Peyer's patch (tissue), 4 donors: Measurements from ENCODE around the gene CBX2. TPM values are rescaled to one million over a fixed set of nuclear protein-coding genes. Genes with fewer than 3 reads are reported as not detected.

Experiments
- DNase-seq, 3 donors: peaks; one replicate each; pipeline ENCODE4 v3.0.0-alpha.2; 2017 to 2019
- H3K27ac ChIP-seq, 4 donors: fragments of 200-600 bp; sonication (generic); one replicate each; pipeline ENCODE4 v1.5.1; 2016 to 2019
- H3K27me3 ChIP-seq, 2 donors: fragments of 200-600 bp; sonication (generic); one replicate each; pipeline ENCODE4 v1.5.1; 2019
- H3K36me3 ChIP-seq, 3 donors: fragments of 200-600 bp; sonication (generic); one replicate each; pipeline ENCODE4 v1.5.1; 2016 to 2019
- H3K4me1 ChIP-seq, 4 donors: fragments of 200-600 bp; sonication (generic); one replicate each; pipeline ENCODE4 v1.5.1; 2016 to 2019
- H3K4me3 ChIP-seq, 4 donors: fragments of 200-600 bp; sonication (generic); 1 replicate in 3 of 4; 2 replicates in 1 of 4; pipeline ENCODE4 v1.5.1; 2016 to 2019; ENCODE audit warnings: mild to moderate bottlenecking in 1 of 4
- H3K9me3 ChIP-seq, 4 donors: fragments of 200-600 bp; sonication (generic); one replicate each; pipeline ENCODE4 v1.5.1; 2016 to 2019; ENCODE audit warnings: mild to moderate bottlenecking in 1 of 4
- CTCF ChIP-seq, 6 experiments: fragments of 450-650 bp in 4 of 6; fragments of 200-600 bp in 2 of 6; sonication (generic) in 1 of 6; IDR thresholded peaks; one replicate each; pipeline ENCODE4 v1.5.1; 2017 to 2019; ENCODE audit warnings: antibody characterized with exemption in 6 of 6, mild to moderate bottlenecking in 3 of 6, moderate library complexity in 1 of 6
- POLR2A ChIP-seq, 2 donors: fragments of 450-650 bp; IDR thresholded peaks; one replicate each; pipeline ENCODE4 v1.5.1; 2017; ENCODE audit warnings: antibody characterized with exemption in 2 of 2, mild to moderate bottlenecking in 2 of 2, moderate library complexity in 2 of 2
- total RNA-seq, 4 donors: library from RNA; depleted of rRNA; stranded (reverse); fragments of >200 nt; gene quantifications; one replicate each; pipeline ENCODE4 v1.1.0, GENCODE V29; 2016

Gene CBX2
- total RNA-seq, 4 donors from 2014 or later: 0.18 to 0.85 (median 0.81) TPM

- no peak overlapping the region for H3K27ac ChIP-seq
- H3K27me3 ChIP-seq: peaks cover 3 to 29% of the 10 kb centered on the region in 2 donors
- H3K4me1 ChIP-seq: peaks cover 0 to 17% (median 11%) of the 10 kb centered on the region in 4 donors
- no peak overlapping the region for H3K4me3 ChIP-seq
- no peak for DNase-seq
- H3K36me3 ChIP-seq: no peaks in the 10 kb centered on the region
- H3K9me3 ChIP-seq: no peaks in the 10 kb centered on the region
- no peak for TF ChIP-seq CTCF (IDR thresholded peaks at IDR 0.05)
Observed at GRCh38 chr17:79785900-79786810, 8.2 kb downstream of the CBX2 start.

GRCh38 chr17:79786930-79787643 lies 9.1 kb downstream of the CBX2 start:
- DNase-seq: no peak
- no peak for TF ChIP-seq POLR2A (IDR thresholded peaks at IDR 0.05)
- TF ChIP-seq CTCF (IDR thresholded peaks at IDR 0.05): no peak
- H3K4me3 ChIP-seq: no peak overlapping the region
- no peak overlapping the region for H3K27ac ChIP-seq
- H3K36me3 ChIP-seq: no peaks in the 10 kb centered on the region
- peaks cover 3 to 36% of the 10 kb centered on the region in 2 donors for H3K27me3 ChIP-seq
- no peaks in the 10 kb centered on the region for H3K9me3 ChIP-seq
- H3K4me1 ChIP-seq: peaks cover 0 to 17% (median 13%) of the 10 kb centered on the region in 4 donors

DNA sequence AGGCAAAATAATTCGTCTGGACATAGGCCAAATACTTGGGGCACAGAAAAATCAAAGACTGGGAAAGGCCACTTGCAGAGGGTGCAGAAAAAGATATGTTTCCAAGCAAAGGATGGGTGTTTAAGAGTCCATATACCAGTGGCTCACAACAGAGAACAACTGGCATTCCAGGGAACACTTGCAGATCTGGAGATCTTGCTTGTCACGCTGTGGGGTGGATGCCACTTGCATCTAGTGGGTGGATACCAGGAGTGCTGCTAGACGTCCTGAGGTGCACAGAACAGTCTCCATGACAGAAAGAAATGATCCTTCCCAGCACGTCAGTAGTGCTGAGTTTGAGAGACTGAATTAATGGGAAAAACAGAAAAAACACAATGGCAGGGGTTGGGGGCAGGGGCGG lies 10.5 kb downstream of the CBX2 start:
- Histone ChIP-seq H3K27ac (no peak overlapping the region), H3K4me3 (no peak overlapping the region), H3K36me3 (no peaks in the 10 kb centered on the region), H3K9me3 (no peaks in the 10 kb centered on the region), H3K27me3 (peaks cover 3 to 45% of the 10 kb centered on the region in 2 donors), H3K4me1 (peaks cover 0 to 20% (median 13%) of the 10 kb centered on the region in 4 donors)
- no peak for DNase-seq
- TF ChIP-seq POLR2A (IDR thresholded peaks at IDR 0.05) (no peak), CTCF (IDR thresholded peaks at IDR 0.05) (no peak)

DNA sequence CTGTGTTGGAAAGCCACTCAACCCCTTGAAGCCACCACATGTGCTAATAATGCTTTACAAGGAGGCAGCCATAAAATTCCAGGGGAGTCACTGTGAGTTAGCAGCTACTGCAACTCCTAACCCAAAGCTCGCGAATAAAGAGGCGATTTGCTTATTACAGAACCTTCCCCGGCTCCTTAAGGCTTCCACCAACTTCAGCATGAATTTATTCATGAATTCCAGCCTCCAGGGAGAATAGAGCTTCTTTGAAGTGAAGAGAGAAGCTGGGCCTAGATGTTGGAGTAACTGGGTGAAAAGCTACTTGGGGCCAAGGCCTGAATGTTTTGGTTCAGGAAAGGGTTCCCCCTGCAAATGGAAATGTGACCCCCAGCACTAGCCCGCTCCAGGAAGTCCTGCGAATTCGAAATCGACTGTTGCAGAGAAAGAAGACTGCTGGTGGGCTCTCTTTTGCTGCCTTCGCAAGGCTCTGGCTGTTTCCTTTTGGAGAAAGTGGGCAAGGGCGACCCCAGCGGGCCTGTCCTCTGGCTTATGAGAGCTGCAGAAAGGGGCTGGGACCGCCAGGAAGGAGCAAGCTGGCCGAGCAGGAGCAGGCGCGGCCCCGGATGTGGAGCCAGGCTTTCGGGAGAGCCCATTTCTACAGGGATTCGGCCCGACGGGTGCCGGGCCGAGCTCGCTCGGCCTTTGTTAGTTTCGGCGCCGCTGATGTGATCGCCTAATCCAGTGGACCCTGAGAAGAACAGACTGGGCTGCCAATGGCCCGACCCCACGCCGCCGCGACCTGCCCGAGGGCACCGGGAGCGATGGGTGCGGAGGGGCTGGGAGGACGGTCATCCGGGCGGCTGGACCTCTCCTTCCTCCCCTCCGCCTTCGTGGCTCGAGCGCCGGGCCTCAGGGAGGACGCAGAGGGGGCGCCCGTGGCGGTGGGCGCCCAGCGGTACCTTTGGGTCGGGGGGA lies 11.3 kb downstream of the CBX2 start:
- no peaks in the 10 kb centered on the region for H3K9me3 ChIP-seq
- peaks cover 0 to 22% (median 13%) of the 10 kb centered on the region in 4 donors for H3K4me1 ChIP-seq
- H3K36me3 ChIP-seq: no peaks in the 10 kb centered on the region
- DNase-seq: no peak
- peaks cover 3 to 45% of the 10 kb centered on the region in 2 donors for H3K27me3 ChIP-seq
- H3K4me3 ChIP-seq: peak overlapping the region in 2 of 4 donors; percentile 10 to 29
- no peak overlapping the region for H3K27ac ChIP-seq
- no peak for TF ChIP-seq POLR2A (IDR thresholded peaks at IDR 0.05)
- no peak for TF ChIP-seq CTCF (IDR thresholded peaks at IDR 0.05)
